NOMO-1 treated with DMSO at 0.1 percent for 48 hours (cell line): ENCODE results near the gene SETDB1.
"Not testable (repeated sequence)": the region's sequence is repeated elsewhere in the genome, so short reads cannot be mapped to it uniquely, and the experiment has no call there.

ENCODE experiments used
- DNase-seq: peaks from one replicate; lab custom pipeline; 2025; ENCODE audit not compliant: unreplicated experiment; lab: John Stamatoyannopoulos, UW

Gene SETDB1

DNA sequence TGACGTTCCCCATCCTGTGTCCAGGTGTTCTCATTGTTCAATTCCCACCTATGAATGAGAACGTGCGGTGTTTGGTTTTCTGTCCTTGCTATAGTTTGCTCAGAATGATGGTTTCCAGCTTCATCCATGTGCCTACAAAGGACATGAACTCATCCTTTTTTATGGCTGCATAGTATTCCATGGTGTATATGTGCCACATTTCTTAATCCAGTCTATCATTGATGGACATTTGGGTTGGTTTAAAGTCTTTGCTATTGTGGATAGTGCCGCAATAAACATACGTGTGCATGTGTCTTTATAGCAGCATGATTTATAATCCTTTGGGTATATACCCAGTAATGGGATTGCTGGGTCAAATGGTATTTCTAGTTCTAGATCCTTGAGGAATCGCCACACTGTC is 2.6 kb downstream of the SETDB1 start:
- not testable (repeated sequence) for DNase-seq

DNA sequence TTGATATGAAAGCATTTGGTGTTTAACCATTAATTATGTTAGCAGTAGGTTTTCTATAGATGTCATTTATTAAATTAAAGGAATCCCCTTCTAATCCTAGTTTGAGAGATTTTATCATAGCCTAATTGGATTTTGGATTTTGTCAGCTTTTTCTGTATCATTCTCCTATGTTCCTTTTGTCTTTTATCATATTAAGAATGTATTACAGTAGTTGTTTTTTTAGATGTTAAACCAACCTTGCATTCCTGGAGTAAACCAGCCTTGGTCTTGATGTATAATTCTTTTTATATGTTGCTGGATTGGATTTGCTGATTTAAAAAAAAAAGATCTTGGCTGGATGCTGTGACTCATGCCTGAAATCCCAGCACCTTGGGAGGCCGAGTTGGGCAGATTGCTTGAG is 5.6 kb downstream of the SETDB1 start:
- peak; percentile 26 for DNase-seq

GRCh38 chr1:150944856-150945255 is 18.7 kb downstream of the SETDB1 start:
- no peak for DNase-seq

- DNase-seq = no peak
Measured at GRCh38 chr1:150954708-150955107, 28.5 kb downstream of the SETDB1 start.

DNA sequence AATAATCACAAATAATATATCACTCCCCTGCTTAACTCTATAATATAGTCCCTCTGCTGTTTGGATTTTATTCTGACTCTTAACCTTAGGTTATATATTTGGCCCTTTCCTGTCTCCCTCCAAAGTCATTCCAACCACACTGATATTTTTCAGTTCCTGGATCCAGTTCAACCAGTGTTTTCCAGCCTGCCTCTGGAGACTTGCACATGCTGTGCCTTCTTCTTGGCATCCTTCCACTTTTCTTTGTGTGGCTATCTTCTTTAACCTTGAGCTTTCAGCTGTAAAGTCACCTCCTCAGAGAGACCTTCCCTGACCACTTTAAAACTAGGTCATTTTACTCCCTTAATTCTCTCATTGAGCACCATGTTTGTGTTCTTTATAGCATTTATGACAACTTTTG is 29.1 kb downstream of the SETDB1 start:
- no peak for DNase-seq

- DNase-seq = no peak
Measured at GRCh38 chr1:150957666-150958065, 31.5 kb downstream of the SETDB1 start.

GRCh38 chr1:150960646-150961045 is 34.5 kb downstream of the SETDB1 start:
- no peak for DNase-seq

GRCh38 chr1:150961756-150962155 is 35.6 kb downstream of the SETDB1 start:
- no peak for DNase-seq

DNA sequence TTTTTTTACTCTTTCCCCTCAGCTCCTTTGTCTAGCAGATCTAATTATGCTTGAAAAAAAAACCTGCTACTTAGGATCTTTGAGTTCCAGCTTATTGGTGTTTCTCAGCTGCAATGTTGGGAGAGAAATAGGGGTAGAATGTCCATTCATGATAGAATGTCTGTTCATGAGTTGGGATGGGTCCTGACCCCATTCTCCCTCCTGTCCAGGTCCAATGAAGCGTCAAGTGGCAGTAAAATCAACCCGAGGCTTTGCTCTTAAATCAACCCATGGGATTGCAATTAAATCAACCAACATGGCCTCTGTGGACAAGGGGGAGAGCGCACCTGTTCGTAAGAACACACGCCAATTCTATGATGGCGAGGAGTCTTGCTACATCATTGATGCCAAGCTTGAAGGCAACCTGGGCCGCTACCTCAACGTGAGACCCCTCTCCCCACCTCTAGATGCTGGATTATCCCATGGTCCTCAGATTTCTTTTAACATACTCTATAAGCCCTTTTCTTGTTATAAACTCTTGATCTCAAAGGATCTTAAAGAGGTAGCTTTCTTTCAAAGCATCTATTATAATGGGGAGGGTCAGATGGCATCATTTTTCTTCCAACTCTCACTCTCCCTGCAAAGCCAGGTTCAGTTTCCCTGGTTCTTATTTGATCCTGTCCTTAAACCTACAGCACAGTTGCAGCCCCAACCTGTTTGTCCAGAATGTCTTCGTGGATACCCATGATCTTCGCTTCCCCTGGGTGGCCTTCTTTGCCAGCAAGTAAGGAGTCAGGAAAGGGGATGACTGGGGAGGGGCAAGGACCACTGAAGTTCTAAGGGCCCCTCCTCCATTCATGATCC is 37.4 kb downstream of the SETDB1 start:
- no peak for DNase-seq

DNA sequence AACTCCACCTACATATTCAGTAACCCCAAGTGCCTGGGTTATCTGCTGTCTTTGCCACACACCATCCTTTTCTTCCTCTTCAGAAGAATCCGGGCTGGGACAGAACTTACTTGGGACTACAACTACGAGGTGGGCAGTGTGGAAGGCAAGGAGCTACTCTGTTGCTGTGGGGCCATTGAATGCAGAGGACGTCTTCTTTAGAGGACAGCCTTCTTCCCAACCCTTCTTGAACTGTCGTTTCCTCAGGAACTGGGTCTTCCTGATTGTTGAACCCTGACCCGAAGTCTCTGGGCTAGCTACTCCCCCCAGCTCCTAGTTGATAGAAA is 38.0 kb downstream of the SETDB1 start:
- no peak for DNase-seq

- DNase-seq = no peak
Measured at GRCh38 chr1:150965605-150966004, 39.4 kb downstream of the SETDB1 start.

GRCh38 chr1:150966011-150966410 is 39.8 kb downstream of the SETDB1 start:
- no peak for DNase-seq

DNA sequence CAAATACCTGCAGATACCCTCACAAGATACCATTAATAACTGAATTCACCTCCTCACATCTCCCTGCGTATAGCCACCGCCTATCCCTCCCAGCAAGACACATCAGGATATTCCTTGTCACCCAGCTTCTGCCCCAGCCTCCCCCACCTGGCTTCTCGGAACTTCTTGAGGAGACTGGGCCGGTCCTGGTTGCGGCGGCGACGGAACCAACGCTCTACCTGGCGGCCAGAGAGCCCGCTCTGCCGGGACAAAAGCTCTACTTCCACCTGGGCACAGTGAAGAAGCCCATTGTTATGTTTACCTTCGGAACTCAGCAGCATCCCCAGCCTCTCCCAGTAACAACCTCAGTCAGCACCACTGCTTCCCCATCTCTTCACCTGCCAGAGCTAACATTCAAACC is 41.8 kb downstream of the SETDB1 start:
- DNase-seq = no peak

GRCh38 chr1:150968491-150968890 is 42.3 kb downstream of the SETDB1 start:
- no peak for DNase-seq

- no peak for DNase-seq
Measured at GRCh38 chr1:150969626-150970025, 43.5 kb downstream of the SETDB1 start.

DNA sequence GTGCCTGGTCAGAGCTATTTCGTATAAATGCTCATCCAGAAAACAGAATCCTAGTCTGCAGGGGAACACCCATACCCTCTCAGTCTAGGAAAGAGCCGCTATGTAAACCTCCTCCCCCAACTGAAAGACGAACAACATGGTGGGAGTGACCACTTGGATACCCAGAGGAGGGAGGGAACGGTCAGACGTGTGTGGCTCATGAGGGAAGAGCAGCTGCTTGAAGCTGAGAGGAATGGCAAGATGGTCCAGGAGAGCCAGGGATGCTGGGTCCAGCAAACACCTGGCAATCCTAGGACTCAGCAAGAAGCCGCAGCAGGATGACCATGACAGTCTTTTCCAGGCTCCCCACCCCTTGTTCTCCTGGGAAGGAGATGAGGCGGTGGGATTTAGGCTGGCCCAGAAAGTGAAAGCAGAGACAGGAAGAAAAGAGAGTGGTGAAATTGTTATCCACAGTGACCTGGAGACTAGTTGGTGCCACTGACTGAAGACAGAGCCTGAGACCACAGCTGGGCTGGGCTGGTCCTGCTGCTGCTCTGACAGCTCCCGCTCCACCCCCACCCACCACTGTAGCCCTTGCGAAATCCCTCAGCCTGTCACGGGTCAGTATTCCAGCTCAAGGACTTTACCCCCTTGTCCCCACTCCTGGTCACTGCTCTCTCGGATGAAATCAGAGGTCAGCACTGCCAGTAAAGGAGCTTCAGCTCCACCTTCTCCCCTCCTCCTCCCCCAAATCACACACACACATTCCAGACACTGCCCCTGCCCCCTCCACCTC is 44.8 kb downstream of the SETDB1 start:
- no peak for DNase-seq

- no peak for DNase-seq
Measured at GRCh38 chr1:150971583-150972416, 45.6 kb downstream of the SETDB1 start.

DNA sequence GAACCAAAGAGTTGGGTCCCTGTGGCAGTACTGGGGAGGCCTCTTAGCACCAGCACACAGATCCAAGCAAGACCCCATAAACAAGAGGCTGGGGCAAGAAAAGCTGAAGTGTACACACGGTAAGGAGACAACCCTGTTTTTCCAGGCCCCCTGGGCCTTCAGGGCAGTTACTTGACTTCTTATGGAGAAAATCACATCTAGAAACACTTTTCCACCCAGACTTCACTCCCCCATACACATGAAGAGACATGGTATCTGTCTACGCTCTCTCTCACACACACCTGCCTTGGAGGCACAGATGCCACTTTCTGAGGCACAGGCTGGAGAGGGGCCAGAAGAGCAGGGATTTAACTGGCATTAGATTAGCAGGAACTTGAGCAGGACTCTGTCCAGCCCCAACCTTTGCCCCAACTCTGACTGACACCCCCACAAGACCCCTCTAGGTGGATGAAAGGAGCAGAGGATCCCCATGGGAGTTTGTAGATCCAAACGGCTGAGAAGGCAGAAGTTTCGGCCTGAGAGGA is 46.3 kb downstream of the SETDB1 start:
- DNase-seq = no peak

DNA sequence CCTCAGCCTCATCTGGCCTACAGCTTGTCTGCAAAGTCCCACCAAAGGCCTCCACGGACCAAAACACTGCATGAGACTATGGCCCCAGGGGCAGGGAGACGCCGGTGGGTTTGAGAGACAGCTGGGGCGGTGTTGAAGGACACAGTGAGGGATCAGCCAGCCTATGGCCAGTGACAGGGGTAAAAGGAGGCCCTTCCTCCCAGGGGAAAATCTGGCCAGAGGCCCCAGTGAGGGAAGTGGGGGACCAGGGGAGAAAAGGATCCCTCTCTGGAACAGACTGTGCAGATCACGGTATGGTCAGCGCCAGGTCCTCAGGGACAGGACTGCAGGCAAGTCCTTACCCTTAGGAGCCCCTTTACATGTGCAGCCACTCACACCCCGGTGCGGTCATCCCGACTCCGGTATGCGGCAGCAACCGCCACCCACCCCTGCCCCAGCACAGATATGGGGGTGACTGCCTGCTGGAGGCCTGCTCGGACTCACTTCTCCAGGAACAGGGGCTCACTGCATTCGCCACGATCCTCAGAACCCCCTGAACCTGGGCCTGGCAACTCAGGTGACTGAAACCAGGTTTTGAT is 47.2 kb downstream of the SETDB1 start:
- DNase-seq = no peak

- peak; percentile 31 for DNase-seq
Measured at GRCh38 chr1:150973836-150974579, 47.8 kb downstream of the SETDB1 start.
